ENCODE measurements around the gene NATD1. TPM values are rescaled to one million over a fixed set of nuclear protein-coding genes. Genes with fewer than 3 reads are reported as not detected.
A peak's percentile ranks its signal among the peaks of the same experiment; 100 is the strongest.

Gene NATD1
- total RNA-seq, 1 experiment from 2014 or later, result 0.72 TPM

- peak; percentile 77 for DNase-seq (ENCODE audit: low read depth)
These were observed 22.5 kb upstream of the NATD1 start for GRCh38 chr17:21275579-21276263.

- DNase-seq (ENCODE audit: low read depth), result peak; percentile 75
These were observed 21.9 kb upstream of the NATD1 start for GRCh38 chr17:21275047-21275578.

- DNase-seq (ENCODE audit: low read depth), result no peak
These were observed 19.9 kb upstream of the NATD1 start for GRCh38 chr17:21272881-21273792.

GRCh38 chr17:21272250-21272649, 19.0 kb upstream of the NATD1 start:
- DNase-seq (ENCODE audit: low read depth), result no peak

- no peak for DNase-seq (ENCODE audit: low read depth)
These were observed 18.4 kb upstream of the NATD1 start for GRCh38 chr17:21271454-21272183.

GRCh38 chr17:21269394-21269793, 16.2 kb upstream of the NATD1 start:
- DNase-seq (ENCODE audit: low read depth), result no peak

GRCh38 chr17:21268596-21269188, 15.5 kb upstream of the NATD1 start:
- no peak for DNase-seq (ENCODE audit: low read depth)

- DNase-seq (ENCODE audit: low read depth), result no peak
These were observed 10.2 kb upstream of the NATD1 start for GRCh38 chr17:21263376-21263775.

GRCh38 chr17:21262259-21262993, 9.2 kb upstream of the NATD1 start:
- no peak for DNase-seq (ENCODE audit: low read depth)

GRCh38 chr17:21258593-21258992, 5.4 kb upstream of the NATD1 start:
- no peak for DNase-seq (ENCODE audit: low read depth)

GRCh38 chr17:21253646-21254441, 634 bp upstream of the NATD1 start:
- DNase-seq (ENCODE audit: low read depth), result no peak

GRCh38 chr17:21252289-21252795, 868 bp downstream of the NATD1 start:
- DNase-seq (ENCODE audit: low read depth), result no peak

- DNase-seq (ENCODE audit: low read depth), result no peak
These were observed 1.7 kb downstream of the NATD1 start for GRCh38 chr17:21251337-21252010.

GRCh38 chr17:21250854-21251253, 2.4 kb downstream of the NATD1 start:
- DNase-seq (ENCODE audit: low read depth), result no peak

- no peak for DNase-seq (ENCODE audit: low read depth)
These were observed 3.1 kb downstream of the NATD1 start for GRCh38 chr17:21249920-21250703.

- no peak for DNase-seq (ENCODE audit: low read depth)
These were observed 4.0 kb downstream of the NATD1 start for GRCh38 chr17:21249086-21249795.

GRCh38 chr17:21248500-21248899, 4.7 kb downstream of the NATD1 start:
- no peak for DNase-seq (ENCODE audit: low read depth)
